Renal cortex interstitium (tissue), 15 donors: ENCODE data around the gene IPCEF1. TPM values are rescaled to one million over a fixed set of nuclear protein-coding genes. Genes with fewer than 3 reads are reported as not detected.

Source experiments
- DNase-seq, 11 donors: peaks; one replicate each; pipeline ENCODE4 v3.0.0-alpha.2; 2013; ENCODE audit warnings: low read depth in 9 of 11, low spot score in 4 of 11; ENCODE audit errors: extremely low read depth in 1 of 11
- long read RNA-seq, 16 experiments: transcript quantifications; one replicate each; lab custom pipeline, GENCODE V29; 2026
- polyA plus RNA-seq, 3 donors: library from polyadenylated mRNA; unstranded; fragments of 120-200 nt; gene quantifications; one replicate each; pipeline ENCODE4 v1.2.1, GENCODE V29; 2013; ENCODE audit not compliant: insufficient read length in 3 of 3

The IPCEF1 gene
- polyA plus RNA-seq = 1 to 10 TPM; 4.7 to 9.7 (median 7.2) TPM
- long read RNA-seq, donor 1 = 0 reads
- long read RNA-seq, donor 2 = 0 reads
- long read RNA-seq, donor 3 = 0 reads
- long read RNA-seq, donor 4, partial matches to known transcripts = 0 of 1 reads
- long read RNA-seq, donor 4, other reads (novel, unspliced or antisense) = 0 of 1 reads
- long read RNA-seq, donor 5 = 0 reads
- long read RNA-seq, donor 6 = 0 reads
- long read RNA-seq, donor 7 = 0 reads
- long read RNA-seq, donor 8 = 0 reads
- long read RNA-seq, donor 9 = 0 reads
- long read RNA-seq, donor 10 = 0 reads
- long read RNA-seq, donor 11 = 0 reads
- long read RNA-seq, donor 12 = 0 reads
- long read RNA-seq, donor 13 = 0 reads
- long read RNA-seq, donor 14 = 0 reads
- long read RNA-seq, donor 15 = 0 reads
- long read RNA-seq, donor 16, partial matches to known transcripts = 0 of 1 reads
- long read RNA-seq, donor 16, other reads (novel, unspliced or antisense) = 0 of 1 reads

DNA sequence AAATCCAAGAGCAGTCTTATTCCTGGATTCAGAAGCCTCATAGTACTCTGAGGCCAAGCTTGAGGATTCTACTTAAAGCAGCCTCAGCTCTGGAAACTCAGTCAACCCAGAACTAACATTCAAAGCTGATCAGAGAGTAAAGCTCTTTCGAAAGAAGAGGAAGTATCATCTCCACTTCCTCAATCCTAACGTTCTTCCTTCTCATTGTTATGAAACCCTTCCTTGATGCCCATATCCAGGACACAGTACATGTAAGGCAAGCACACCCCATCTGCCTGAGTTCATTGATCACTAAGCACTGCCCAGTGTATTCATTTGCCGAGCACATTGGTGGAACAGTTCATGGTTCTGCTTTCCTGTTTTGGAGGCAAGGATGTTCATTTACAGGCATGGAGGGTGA is at the start of gene IPCEF1:
Gene IPCEF1 (minus strand): TSS at position 114 of the 400 bp plus-strand sequence. CDS start 90,856 bp downstream, outside the sequence.
- DNase-seq = no peak

DNA sequence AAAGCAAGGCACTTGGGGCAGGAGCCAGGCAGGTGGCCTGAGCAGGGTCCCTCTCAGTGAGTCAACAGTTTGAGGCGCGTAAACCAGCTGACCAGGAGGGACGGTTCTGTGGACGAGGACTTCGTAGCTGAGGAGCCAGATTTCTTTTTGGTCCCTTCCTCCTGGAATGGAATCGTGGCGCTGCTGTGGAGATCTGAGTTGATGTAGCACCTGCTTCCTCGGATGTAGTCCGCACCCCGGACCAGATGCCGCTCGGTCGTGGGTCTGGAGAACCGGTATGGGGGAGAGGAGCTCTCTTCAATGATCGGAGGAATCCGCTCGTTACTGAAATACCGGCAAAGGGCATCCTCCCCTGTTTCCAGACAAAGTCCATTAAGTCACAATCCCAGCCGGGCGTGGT is 49.7 kb upstream of the IPCEF1 start:
- DNase-seq = no peak

- DNase-seq = no peak
These were observed 48.3 kb upstream of the IPCEF1 start for GRCh38 chr6:154404791-154405400.

DNA sequence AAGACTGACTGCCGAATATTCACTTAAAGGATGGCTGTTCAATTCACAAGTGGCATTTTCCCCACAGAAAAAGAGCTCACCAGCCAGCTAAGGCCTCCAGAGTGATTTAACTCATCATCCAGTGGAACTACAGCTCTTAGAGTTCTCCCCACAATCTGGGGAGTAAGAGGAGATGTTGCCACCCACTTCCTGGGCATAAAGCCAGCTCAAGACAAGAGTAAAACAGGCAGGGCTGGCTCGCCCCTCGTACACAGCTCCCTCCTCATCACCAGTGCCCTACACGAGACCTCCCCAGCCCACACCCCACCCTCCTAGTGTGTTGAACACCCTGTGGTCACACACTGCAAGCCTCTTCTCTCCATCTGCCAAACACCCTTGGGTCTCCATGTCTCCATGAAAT is 47.2 kb upstream of the IPCEF1 start:
- no peak for DNase-seq

DNA sequence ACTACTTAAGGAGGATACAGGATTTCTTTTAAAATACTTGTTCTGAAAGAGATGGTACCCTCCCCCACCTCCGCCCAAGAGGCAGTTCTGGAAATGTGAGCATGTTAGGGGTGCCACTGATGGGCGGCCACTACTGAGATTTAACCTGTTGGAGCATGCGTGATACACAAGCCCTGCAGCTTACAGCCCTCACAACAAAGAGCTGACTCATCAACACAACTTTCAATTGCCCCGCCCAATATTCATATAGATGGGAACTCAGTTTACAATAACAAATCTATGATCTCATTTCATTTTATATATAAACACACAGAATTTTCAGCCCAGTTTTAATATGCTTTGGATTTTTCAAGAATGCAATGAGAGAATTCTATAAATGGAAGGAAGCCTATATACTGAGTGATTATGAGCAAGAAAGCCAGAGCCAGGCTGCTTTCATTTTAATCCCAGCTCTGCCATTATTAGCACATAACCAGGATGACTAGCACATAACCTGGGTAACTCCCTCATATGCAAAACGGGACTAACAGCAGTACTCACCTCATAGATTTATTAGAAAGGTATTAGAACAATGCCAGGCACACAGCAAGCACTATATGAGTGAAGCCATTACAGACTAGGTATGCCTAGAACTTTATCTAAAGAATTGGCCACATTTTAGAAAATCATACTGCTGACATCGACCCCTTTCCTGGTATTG is 45.6 kb upstream of the IPCEF1 start:
- DNase-seq = no peak

- DNase-seq = no peak
These were observed 42.5 kb upstream of the IPCEF1 start for GRCh38 chr6:154399097-154399496.

- no peak for DNase-seq
These were observed 41.0 kb upstream of the IPCEF1 start for GRCh38 chr6:154397491-154398195.

DNA sequence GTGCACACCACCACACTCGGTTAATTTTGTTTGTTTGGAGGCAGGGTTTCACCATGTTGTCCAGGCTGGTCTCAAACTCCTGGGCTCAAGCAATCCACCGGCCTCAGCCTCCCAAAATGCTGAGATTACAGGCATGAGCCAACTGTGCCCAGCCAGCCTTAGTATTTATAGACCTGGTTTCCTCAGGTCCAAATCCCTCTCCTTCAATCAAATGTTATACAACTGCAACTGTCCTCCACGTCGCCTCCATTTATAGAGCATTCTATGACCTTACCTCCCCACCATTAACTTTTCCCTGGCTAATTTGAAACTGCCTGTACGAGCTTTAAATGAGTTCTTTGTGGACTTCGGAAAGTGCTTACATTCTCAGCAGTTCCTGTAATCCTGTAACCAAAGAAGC is 39.3 kb upstream of the IPCEF1 start:
- DNase-seq = no peak

- no peak for DNase-seq
These were observed 38.7 kb upstream of the IPCEF1 start for GRCh38 chr6:154395316-154395715.

GRCh38 chr6:154394571-154394970 is 38.0 kb upstream of the IPCEF1 start:
- DNase-seq = no peak

- DNase-seq = no peak
These were observed 33.4 kb upstream of the IPCEF1 start for GRCh38 chr6:154390034-154390433.

DNA sequence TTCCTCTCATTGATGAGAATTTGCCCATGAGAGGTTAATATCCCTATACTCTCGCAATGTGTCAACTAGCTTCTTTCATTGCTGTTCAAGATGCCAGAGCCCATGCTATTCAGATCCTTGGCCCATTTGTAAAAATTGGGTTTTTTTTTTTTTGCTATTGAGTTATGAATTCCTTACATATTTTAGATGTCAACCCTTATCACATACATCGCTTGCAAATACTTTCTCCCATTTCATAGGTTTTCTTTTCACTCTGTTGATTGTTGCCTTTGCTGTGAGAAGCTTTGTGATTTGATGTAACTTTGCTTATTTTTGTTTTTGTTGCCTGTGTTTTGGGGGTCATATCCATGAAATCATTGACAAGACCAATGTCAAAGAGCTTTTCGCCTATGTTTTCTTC is 32.2 kb upstream of the IPCEF1 start:
- DNase-seq = no peak

DNA sequence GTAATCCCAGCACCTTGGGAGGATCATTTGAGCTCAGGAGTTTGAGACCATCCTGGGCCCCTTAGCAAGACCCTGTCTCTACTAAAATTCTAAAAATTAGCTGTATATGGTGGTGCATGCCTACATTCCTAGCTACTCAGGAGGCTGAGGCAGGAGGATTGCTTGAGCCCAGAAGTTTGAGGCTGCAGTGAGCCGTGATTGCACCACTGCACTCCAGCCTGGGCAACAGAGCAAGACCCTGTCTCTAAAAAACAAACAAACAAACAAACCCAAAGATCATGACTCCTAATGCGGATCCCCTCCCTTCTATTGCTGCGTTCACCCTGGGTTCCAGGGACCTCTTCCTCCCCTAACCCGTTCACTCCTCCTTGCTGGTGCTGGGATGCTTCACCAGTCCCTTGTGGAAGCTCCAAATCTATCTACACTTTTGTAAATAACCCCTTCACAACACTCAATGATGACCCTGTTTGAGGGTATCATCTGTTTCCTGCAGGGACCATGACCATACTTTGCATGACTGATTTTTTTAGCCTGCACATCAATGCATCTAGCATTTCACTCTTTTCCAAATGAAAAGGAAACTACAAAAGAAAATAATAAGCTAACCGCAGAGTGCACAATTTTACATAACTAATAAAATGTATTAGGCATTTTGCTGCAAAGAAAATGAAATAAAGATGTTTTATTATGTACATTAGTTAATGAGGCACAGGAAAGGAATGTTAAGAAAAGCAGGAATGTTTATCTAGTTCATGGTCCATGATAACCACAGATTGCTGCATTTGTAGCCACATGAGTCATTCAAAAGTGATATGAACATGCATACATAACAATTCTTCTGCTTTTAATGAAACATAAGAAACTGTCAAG is 30.5 kb upstream of the IPCEF1 start:
- DNase-seq = no peak

DNA sequence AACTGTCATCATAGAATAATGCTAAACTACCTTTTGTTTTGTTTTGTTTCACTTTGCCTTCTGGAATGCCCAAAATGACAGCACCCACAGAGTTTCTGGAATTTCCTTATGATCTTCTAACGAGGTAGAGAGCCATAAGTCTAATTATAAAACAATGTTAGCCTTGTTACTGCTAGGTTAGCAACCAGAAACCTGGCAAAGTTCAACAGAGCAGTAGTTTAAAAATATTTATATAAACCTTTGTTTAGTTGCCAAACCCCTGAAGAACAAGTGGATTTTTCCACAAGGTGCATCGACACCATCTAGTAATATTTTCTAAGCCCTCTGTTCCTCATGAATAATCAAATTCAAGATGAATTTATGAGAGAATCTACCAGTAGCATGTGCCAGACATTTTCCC is 27.6 kb upstream of the IPCEF1 start:
- DNase-seq = no peak

GRCh38 chr6:154383273-154383672 is 26.7 kb upstream of the IPCEF1 start:
- DNase-seq = no peak

DNA sequence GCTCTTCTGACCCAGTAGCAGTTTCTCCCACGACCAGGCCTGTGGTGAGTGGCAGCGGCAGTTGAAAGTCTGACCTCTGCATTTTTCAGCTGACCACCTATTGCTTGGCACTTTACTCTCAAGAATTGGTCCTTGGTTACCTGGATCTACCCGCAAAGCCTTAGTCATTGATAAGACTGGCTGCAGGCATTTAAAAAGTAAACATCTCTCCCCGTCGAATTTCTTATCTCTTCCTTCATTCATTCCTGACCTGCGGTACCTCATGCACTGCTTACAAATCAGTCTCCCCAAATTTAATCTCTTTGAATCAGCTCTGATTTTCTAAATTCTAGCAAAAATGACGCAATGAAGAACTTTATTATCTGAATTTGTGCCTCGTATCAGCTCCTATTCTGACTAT is 26.1 kb upstream of the IPCEF1 start:
- no peak for DNase-seq

DNA sequence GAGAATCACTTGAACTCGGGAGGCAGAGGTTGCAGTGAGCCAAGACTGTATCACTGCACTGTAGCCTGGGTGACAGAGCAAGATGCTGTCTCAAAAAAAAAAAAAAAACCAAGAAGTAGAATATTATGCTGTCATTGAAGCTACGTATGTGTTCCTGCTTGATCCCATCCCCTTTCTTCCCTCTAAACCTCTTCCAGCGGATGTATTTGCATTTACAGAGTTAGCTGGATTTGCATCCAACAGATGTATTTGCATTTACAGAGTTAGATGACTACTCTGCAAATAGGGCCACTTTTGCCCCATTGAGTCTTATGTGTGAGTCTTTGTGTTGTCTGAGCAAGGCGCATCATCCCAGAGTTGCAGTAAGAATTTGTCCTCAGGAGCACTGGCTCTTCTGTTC is 24.9 kb upstream of the IPCEF1 start:
- no peak for DNase-seq

DNA sequence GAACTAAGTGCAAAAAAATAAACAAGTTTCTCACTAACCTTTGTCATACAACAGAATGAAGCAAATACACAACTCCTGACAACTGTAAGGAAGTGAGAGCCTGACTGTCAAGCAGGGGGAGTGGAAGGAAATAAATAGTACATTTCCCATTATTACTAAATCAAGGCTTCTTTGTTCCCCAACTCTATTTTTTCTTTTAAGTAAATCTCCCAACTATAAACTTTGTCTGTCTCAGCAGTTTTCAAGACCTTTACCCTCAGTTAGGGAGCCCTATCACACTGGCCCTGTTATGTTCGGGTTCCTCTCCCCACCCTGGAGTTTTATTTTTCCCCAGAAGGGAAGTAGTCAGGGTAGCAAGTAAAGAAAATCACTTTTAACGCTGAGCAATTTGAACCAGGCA is 24.1 kb upstream of the IPCEF1 start:
- DNase-seq = no peak

DNA sequence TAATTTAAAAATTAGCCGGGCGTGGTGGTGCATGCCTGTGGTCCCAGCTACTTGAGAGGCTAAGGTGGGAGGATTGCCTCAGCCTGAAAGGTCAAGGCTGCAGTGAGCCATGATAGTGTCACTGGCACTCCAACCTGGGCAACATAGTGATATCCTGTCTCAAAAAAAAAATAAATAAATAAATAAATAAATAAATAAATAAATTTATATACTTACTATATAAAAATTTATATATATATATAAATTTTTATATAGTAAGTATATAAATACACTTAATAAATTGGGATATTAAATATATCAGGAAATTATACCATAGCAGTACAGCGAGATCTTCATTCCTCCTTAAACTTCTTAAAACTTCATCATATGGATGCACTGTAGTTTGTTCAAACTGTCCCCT is 23.0 kb upstream of the IPCEF1 start:
- no peak for DNase-seq
